Naive B cell (primary cell): Measurements from ENCODE around the gene CNKSR2. TPM values are rescaled to one million over a fixed set of nuclear protein-coding genes. Genes with fewer than 3 reads are reported as not detected.

ENCODE experiments used
- ATAC-seq, 2 donors: fragments of 150-1000 bp; cut with Tn5 transposase; 2 replicates each; pipeline ENCODE4 v1.10.0; 2021; ENCODE audit warnings: low read depth in 2 of 2, mild to moderate bottlenecking in 2 of 2, moderate library complexity in 2 of 2
- DNase-seq: peaks from one replicate; pipeline ENCODE4 v3.0.0; 2022
- H3K27ac Mint-ChIP-seq, 6 donors: one replicate each; pipeline ENCODE4 v1.8.0; 2020 to 2022; ENCODE audit warnings: mild to moderate bottlenecking in 6 of 6, mixed read lengths in 6 of 6, moderate library complexity in 5 of 6, inconsistent platforms in 2 of 6
- H3K27me3 Mint-ChIP-seq, 3 donors: one replicate each; pipeline ENCODE4 v1.8.0; 2021 to 2022; ENCODE audit warnings: mixed read lengths in 3 of 3, mild to moderate bottlenecking in 1 of 3
- H3K36me3 Mint-ChIP-seq, 2 donors: one replicate each; pipeline ENCODE4 v1.8.0; 2020 to 2022; ENCODE audit warnings: mixed read lengths in 2 of 2, inconsistent platforms in 1 of 2, mild to moderate bottlenecking in 1 of 2
- H3K4me1 Mint-ChIP-seq, 3 donors: one replicate each; pipeline ENCODE4 v1.8.0; 2020 to 2022; ENCODE audit warnings: mixed read lengths in 3 of 3, inconsistent platforms in 1 of 3, mild to moderate bottlenecking in 1 of 3, moderate library complexity in 1 of 3
- H3K4me3 Mint-ChIP-seq, 8 donors: one replicate each; pipeline ENCODE4 v1.8.0; 2020 to 2022; ENCODE audit warnings: mild to moderate bottlenecking in 8 of 8, mixed read lengths in 8 of 8, moderate library complexity in 8 of 8, inconsistent platforms in 2 of 8
- H3K9me3 Mint-ChIP-seq, 7 donors: one replicate each; pipeline ENCODE4 v1.8.0; 2020 to 2022; ENCODE audit warnings: mixed read lengths in 7 of 7, mild to moderate bottlenecking in 5 of 7, inconsistent platforms in 2 of 7, moderate library complexity in 1 of 7
- polyA plus RNA-seq, 6 donors: library from polyadenylated mRNA; unstranded; fragments of 300-500 nt; fragmentation: Illumina TruSeq; gene quantifications; one replicate each; pipeline ENCODE4 v1.2.3, GENCODE V29; 2021; ENCODE audit warnings: low read depth in 6 of 6

Gene CNKSR2
- polyA plus RNA-seq, 6 donors from 2014 or later = 8.7 to 18.2 (median 13.1) TPM

DNA sequence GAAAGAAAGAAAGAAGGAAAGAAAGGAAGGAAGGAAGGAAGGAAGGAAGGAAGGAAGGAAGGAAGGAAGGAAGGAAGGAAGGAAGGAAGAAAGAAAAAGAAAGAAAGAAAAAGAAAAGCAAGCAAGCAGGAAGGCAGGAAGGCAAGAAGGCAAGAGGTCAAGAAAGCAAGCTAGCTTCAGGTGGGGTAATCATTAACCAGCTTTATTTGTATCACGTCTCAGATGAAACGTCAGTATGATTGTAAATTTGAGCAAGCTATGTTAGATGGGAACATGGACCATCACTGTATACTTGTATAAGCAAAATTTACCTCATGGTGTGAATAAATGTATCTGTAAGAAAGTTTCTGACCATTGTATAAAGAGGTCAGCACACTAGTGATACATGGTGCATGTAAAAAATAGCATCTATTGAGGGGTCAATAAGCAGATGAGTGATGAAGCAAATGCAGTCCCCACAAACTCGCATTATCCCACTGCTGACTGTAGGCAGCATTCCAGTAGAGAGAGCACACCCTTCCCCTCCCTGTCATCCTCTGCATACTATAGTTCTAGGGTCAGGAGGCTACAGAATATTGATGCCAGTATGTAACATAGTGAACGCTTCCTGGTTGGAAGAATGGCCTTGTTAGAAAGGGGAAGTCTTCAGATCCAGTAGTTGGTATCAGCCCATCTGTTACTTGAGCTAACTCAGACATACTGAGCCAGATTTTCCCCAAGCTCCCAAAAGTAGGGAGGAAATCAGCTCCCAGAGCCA, 300.4 kb downstream of the CNKSR2 start:
- Mint-ChIP-seq H3K27me3 (peaks cover 5 to 17% (median 6%) of the 10 kb centered on the region in 3 donors), H3K27ac (peak overlapping the region in 1 of 6 donors; percentile 87), H3K36me3 (no peaks in the 10 kb centered on the region), H3K4me1 (peaks cover 0 to 5% (median 0%) of the 10 kb centered on the region in 3 donors), H3K4me3 (no peak overlapping the region), H3K9me3 (peaks cover 0 to 2% (median 0%) of the 10 kb centered on the region in 7 donors)
- ATAC-seq (no peak), DNase-seq (no peak)

DNA sequence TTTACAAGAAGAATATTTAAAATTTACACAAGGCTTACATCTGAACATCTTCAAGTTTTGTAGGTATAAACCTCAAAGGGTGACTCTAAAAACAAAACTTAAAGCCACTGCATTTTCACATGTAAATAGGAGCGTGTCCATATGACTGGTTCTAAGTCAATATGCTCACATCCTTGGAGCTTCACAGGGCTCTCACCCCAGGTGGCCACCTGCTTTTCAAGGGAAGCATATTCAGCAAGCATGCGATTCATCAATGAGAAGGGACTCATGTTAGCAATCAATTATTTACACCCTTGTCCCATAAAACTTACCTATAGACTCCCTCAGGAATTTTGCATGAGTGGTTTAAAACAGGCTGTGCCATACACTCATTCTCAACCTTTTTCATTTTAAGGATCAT, 301.7 kb downstream of the CNKSR2 start:
- Mint-ChIP-seq H3K36me3 (no peaks in the 10 kb centered on the region), H3K4me1 (peaks cover 0 to 5% (median 0%) of the 10 kb centered on the region in 3 donors), H3K27me3 (peaks cover 5 to 17% (median 6%) of the 10 kb centered on the region in 3 donors), H3K4me3 (no peak overlapping the region), H3K27ac (peak overlapping the region in 1 of 6 donors; percentile 5), H3K9me3 (peaks cover 0 to 2% (median 0%) of the 10 kb centered on the region in 7 donors)
- DNase-seq (no peak), ATAC-seq (no peak)

DNA sequence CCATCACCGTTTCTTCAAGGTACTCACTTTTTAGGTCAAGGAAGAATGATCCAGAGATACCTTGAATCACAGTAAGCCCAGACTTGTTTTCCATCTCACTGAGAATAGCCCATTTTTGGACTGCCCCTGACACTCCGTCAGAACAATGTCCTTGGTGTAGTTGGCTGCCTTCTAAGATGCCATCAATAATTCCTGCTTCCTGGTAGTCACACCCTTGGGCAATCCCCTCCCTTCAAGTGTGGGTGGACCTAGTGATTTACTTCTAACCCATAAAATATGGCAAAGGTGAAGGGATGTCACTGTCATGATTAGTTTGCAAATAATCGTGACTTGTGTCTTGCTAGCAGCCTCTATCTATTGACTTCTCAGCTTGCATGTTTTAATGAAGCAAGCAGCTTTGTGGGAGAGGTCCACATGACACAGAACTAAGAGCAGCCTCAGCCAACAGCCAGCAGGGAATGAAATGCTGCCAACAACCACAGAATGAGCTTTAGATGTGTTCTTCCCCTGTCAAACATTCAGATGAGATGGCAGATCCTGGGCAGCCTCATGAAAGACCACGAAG, 303.9 kb downstream of the CNKSR2 start:
- H3K9me3 Mint-ChIP-seq = peaks cover 0 to under 1% (median 0%) of the 10 kb centered on the region in 7 donors
- H3K27ac Mint-ChIP-seq = no peak overlapping the region
- ATAC-seq (no peak), DNase-seq (no peak)
- no peak overlapping the region for H3K4me3 Mint-ChIP-seq
- peaks cover under 1 to 11% (median 6%) of the 10 kb centered on the region in 3 donors for H3K27me3 Mint-ChIP-seq
- peaks cover 0 to 5% (median 0%) of the 10 kb centered on the region in 3 donors for H3K4me1 Mint-ChIP-seq
- H3K36me3 Mint-ChIP-seq = no peaks in the 10 kb centered on the region

DNA sequence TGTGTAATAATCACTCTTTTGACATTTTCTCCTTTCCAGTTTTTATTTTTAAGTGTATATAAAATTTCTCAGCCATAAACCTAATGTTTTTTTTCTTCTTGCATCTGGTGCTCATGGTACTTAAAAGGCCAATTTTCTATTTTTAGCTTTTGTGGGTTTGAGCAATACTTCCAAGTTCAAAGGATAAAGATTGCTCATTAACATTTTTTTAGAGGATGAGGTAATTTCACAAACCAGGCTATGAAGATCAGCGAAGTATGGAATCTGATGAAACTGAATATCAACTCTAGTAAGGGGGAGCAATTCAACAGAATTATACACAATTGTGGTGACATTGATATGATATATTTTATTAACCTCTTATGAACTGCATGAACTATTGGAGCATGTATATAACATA, 309.7 kb downstream of the CNKSR2 start:
- H3K36me3 Mint-ChIP-seq = no peaks in the 10 kb centered on the region
- H3K27ac Mint-ChIP-seq = no peak overlapping the region
- H3K4me1 Mint-ChIP-seq = no peaks in the 10 kb centered on the region
- ATAC-seq (no peak), DNase-seq (no peak)
- H3K27me3 Mint-ChIP-seq = peaks cover 7 to 11% (median 11%) of the 10 kb centered on the region in 3 donors
- peaks cover 0 to 1% (median 0%) of the 10 kb centered on the region in 7 donors for H3K9me3 Mint-ChIP-seq
- no peak overlapping the region for H3K4me3 Mint-ChIP-seq

DNA sequence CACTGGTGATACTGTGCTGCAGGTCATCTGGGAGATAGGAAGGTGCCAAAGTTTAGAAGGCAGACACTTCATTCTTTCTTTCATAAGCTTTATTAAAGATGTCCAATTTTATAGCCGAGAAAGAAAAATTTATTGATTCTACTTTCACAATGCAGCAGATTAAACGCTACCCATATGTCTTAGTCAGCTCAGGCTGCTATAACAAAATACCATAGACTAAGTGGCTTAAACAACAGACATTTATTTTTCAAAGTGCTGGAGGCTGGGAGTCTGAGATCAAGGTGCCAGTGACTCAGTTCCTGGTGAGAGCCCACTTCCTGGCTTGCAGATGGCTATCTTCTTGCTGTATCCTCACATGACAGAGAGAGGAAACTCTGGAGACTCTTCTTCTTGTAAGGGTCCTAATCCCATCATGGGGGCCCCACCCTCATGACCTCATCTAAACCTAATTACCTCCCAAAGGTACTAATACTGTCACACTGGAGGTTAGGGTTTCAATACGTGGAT, 317.3 kb downstream of the CNKSR2 start:
- ATAC-seq (no peak), DNase-seq (no peak)
- H3K36me3 Mint-ChIP-seq = no peaks in the 10 kb centered on the region
- H3K4me1 Mint-ChIP-seq = no peaks in the 10 kb centered on the region
- H3K9me3 Mint-ChIP-seq = peaks cover 0 to 2% (median 0%) of the 10 kb centered on the region in 7 donors
- no peaks in the 10 kb centered on the region for H3K27me3 Mint-ChIP-seq
- H3K4me3 Mint-ChIP-seq = no peak overlapping the region
- no peak overlapping the region for H3K27ac Mint-ChIP-seq

DNA sequence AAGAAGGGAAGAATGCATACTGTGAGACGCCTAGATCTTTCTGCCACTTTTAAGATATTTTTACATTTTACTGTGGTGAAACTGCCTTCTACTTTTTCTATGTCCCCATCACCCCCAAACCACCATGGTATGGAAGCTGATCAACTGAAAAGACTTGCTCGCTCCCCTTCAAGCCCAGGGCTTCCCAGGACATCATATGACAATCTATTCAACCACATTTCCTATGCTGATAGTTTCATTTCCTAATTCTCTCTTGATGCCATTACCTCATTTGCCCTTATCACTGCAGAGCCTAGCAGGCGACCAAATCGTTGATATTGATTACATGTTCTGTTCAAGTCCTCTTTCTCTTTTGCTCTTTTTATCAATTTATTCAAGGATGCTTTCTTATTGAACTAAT, 324.1 kb downstream of the CNKSR2 start:
- Mint-ChIP-seq H3K27ac (no peak overlapping the region), H3K4me3 (peak overlapping the region in 4 of 8 donors; percentile 15 to 29 (median 19))

DNA sequence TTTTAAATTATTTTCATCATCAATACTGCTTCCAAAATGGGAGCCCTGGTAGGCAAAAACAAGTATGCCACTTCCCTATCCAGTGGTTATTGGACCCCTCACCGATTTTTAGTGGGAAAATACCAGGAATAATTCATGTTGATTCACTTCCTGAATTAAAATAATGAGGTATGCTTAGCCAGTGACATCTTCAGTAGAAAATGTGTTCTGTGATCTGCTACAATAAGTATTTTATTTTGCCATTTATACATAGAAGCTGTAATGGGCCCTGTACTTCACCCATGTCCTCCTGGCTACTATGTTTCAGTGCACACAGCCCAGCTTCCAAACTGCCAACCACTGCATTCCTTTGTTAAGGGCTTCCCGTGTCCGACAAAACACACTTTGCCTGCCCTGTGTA, 324.9 kb downstream of the CNKSR2 start:
- Mint-ChIP-seq H3K27ac (no peak overlapping the region), H3K27me3 (peaks cover 0 to 4% (median 0%) of the 10 kb centered on the region in 3 donors), H3K9me3 (peaks cover 0 to 8% (median 0%) of the 10 kb centered on the region in 7 donors), H3K4me3 (peak overlapping the region in 1 of 8 donors; percentile 34), H3K36me3 (no peaks in the 10 kb centered on the region), H3K4me1 (peaks cover 8 to 23% (median 12%) of the 10 kb centered on the region in 3 donors)
- DNase-seq (no peak), ATAC-seq (no peak)

More for the DNA sequence above, 324.1 kb downstream of the CNKSR2 start:
- Mint-ChIP-seq H3K36me3 (no peaks in the 10 kb centered on the region), H3K4me1 (peaks cover 8 to 23% (median 12%) of the 10 kb centered on the region in 3 donors), H3K27me3 (no peaks in the 10 kb centered on the region), H3K9me3 (peaks cover 0 to 8% (median 0%) of the 10 kb centered on the region in 7 donors)
- peak; percentile 90 to 94 for ATAC-seq
- peak; percentile 39 for DNase-seq

DNA sequence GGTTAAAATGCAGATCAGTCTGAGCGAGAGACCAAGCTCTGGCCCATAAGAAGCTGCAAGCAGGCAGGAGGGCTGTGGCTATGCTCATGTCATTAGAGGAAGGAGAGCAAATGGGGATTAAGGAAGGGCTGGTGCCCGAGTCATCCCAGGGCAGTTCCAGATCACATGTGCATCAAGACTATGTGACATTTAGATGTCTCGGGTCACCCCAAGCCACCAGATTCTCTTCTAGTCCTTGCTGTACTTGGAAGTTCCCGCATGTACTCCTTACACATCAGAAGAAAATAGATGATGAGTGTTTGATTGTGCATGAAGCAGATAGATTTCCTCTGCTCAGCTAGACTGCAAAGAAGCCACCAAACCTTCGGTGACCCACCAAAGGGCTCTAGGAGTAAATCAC, 326.1 kb downstream of the CNKSR2 start:
- peaks cover 0 to 10% (median 0%) of the 10 kb centered on the region in 7 donors for H3K9me3 Mint-ChIP-seq
- H3K27ac Mint-ChIP-seq = no peak overlapping the region
- ATAC-seq = no peak

DNA sequence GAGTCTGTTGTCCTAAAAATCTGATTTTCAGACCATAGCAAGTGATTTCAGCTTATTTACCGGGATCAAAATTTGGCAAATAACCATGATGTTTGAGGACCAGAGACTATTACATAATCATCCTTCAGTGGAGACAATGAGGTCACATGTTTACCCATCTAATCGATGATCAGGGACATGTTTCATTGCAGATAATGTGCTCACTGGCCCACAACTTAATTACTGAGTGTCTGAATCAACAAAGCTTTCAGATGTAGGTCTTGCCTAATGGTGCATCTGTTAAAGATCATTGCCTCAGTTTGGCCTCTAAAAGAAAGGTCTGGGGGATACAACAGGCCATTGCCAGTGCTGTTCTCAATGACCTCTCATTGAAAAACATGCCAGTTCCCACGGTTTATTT, 326.7 kb downstream of the CNKSR2 start:
- H3K4me1 Mint-ChIP-seq = peaks cover 8 to 23% (median 12%) of the 10 kb centered on the region in 3 donors
- DNase-seq (no peak), ATAC-seq (no peak)
- peaks cover 0 to 10% (median 0%) of the 10 kb centered on the region in 7 donors for H3K9me3 Mint-ChIP-seq
- peak overlapping the region in 1 of 6 donors; percentile 86 for H3K27ac Mint-ChIP-seq
- H3K27me3 Mint-ChIP-seq = peaks cover 0 to 6% (median 0%) of the 10 kb centered on the region in 3 donors
- H3K4me3 Mint-ChIP-seq = peak overlapping the region in 1 of 8 donors; percentile 37
- H3K36me3 Mint-ChIP-seq = no peaks in the 10 kb centered on the region

More for the DNA sequence above, 326.1 kb downstream of the CNKSR2 start:
- H3K4me3 Mint-ChIP-seq = no peak overlapping the region
- H3K27me3 Mint-ChIP-seq = peaks cover 0 to 6% (median 0%) of the 10 kb centered on the region in 3 donors
- H3K4me1 Mint-ChIP-seq = peaks cover 8 to 23% (median 12%) of the 10 kb centered on the region in 3 donors
- H3K36me3 Mint-ChIP-seq = no peaks in the 10 kb centered on the region
- no peak for DNase-seq

DNA sequence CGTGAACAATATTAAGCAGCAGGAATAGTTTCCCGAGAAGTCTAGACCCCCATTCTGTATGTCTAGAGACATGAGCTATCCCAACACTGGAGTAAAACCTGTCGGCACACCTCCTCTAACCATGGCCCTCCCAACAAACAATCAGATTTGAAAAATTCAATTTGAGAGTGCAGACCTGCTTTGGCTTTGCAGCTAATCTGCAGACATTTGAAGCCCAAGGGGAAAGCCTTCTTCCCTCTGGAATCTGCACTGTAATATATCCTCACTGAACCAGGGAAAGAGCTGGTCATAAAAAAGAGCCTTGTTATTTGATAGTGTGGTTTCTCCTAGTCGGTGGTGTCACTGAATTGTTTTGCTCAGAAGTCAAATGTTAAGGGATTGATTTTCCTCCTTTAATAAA, 328.5 kb downstream of the CNKSR2 start:
- DNase-seq = no peak
- Mint-ChIP-seq H3K36me3 (no peaks in the 10 kb centered on the region), H3K27me3 (peaks cover 0 to 14% (median 0%) of the 10 kb centered on the region in 3 donors)

More for the DNA sequence above, 328.5 kb downstream of the CNKSR2 start:
- no peak for ATAC-seq
- H3K4me1 Mint-ChIP-seq = peaks cover 8 to 23% (median 12%) of the 10 kb centered on the region in 3 donors
- no peak overlapping the region for H3K4me3 Mint-ChIP-seq
- H3K27ac Mint-ChIP-seq = no peak overlapping the region
- peaks cover 0 to 10% (median 5%) of the 10 kb centered on the region in 7 donors for H3K9me3 Mint-ChIP-seq
